Measurements from ENCODE around the gene ACSM6. TPM values are rescaled to one million over a fixed set of nuclear protein-coding genes. Genes with fewer than 3 reads are reported as not detected.

ACSM6 gene
- total RNA-seq, 3 donors from 2014 or later, result not detected

Other genes with a start within 250 kb of the ACSM6 start
- under 1 TPM; 0.24 to 0.51 (median 0.41) TPM for gene CYP2C8, start 124.7 kb upstream of the ACSM6 start, total RNA-seq
- 1 to 10 TPM in 2 of 3 donors, under 1 TPM in 1; 0.66 to 2.8 (median 1.2) TPM for gene PDLIM1, start 96.8 kb downstream of the ACSM6 start, total RNA-seq

Data from activated T-cell treated with anti-CD3 and anti-CD28 coated beads, Interleukin-2, amount 50 U/mL, for 4 hours (primary cell).